Body of pancreas (tissue), 4 donors: ENCODE measurements around the gene FAM184B.

Experiments
- CTCF ChIP-seq, 7 experiments: fragments of 450-650 bp in 4 of 7; fragments of 200-600 bp in 3 of 7; sonication (generic) in 3 of 7; IDR thresholded peaks; one replicate each; pipeline ENCODE4 v1.5.1; 2016 to 2019; ENCODE audit warnings: antibody characterized with exemption in 7 of 7
- POLR2A ChIP-seq, 3 donors: fragments of 450-650 bp; IDR thresholded peaks; one replicate each; pipeline ENCODE4 v1.6.1; 2016; ENCODE audit warnings: antibody characterized with exemption in 3 of 3, mild to moderate bottlenecking in 2 of 3

DNA sequence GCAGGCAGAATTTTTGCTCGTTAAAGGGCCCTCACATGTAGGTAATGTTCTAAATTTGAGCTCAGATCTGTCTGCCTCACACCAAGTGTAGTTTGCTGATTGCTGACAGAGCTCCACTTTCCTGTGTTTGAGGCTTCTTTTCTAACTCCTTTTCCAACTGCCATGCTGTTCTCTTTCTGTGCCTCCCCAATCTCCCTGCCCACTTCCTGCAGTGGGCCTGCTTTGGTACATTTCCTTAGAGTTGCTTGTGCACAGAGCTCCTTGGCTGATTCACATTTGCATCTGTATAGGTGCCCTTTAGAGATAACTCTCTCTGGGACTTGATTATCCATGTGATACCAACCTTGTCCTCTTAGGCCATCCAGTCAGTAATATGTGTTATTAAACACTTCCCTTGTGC, 162.5 kb downstream of the FAM184B start:
- TF ChIP-seq CTCF (IDR thresholded peaks at IDR 0.05) (no peak), POLR2A (IDR thresholded peaks at IDR 0.05) (no peak)
